NB4 (cell line): ENCODE measurements around the gene XXYLT1.
"Not testable (repeated sequence)": the region's sequence is repeated elsewhere in the genome, so short reads cannot be mapped to it uniquely, and the experiment has no call there.

ENCODE experiments used
- DNase-seq: peaks from one replicate; pipeline ENCODE4 v3.0.0; 2010; ENCODE audit warnings: low read depth
- H3K4me3 ChIP-seq: one replicate; pipeline ENCODE4 v1.5.1; 2011; ENCODE audit warnings: mild to moderate bottlenecking, low read depth, low read length, moderate library complexity
- MAX ChIP-seq: IDR thresholded peaks from 2 replicates; pipeline ENCODE4 v1.6.1; 2011; ENCODE audit warnings: low read depth, low read length
- MYC ChIP-seq: IDR thresholded peaks from 2 replicates; pipeline ENCODE4 v1.6.1; 2011; ENCODE audit warnings: low read depth, low read length
- POLR2A ChIP-seq: IDR thresholded peaks from 2 replicates; pipeline ENCODE4 v1.6.1; 2011; ENCODE audit warnings: mild to moderate bottlenecking; ENCODE audit not compliant: insufficient read length; ENCODE audit errors: extremely low read depth
- TF ChIP-seq, protein P1 (sequence below): IDR thresholded peaks from one replicate; pipeline ENCODE4 v1.5.1; 2012; ENCODE audit warnings: low read depth, low read length

The XXYLT1 gene

GRCh38 chr3:195221876-195222617 lies 48.9 kb downstream of the XXYLT1 start:
- TF ChIP-seq MYC: no peak
- no peak for TF ChIP-seq POLR2A
- no peak for TF ChIP-seq MAX
- TF ChIP-seq, protein P1, sequence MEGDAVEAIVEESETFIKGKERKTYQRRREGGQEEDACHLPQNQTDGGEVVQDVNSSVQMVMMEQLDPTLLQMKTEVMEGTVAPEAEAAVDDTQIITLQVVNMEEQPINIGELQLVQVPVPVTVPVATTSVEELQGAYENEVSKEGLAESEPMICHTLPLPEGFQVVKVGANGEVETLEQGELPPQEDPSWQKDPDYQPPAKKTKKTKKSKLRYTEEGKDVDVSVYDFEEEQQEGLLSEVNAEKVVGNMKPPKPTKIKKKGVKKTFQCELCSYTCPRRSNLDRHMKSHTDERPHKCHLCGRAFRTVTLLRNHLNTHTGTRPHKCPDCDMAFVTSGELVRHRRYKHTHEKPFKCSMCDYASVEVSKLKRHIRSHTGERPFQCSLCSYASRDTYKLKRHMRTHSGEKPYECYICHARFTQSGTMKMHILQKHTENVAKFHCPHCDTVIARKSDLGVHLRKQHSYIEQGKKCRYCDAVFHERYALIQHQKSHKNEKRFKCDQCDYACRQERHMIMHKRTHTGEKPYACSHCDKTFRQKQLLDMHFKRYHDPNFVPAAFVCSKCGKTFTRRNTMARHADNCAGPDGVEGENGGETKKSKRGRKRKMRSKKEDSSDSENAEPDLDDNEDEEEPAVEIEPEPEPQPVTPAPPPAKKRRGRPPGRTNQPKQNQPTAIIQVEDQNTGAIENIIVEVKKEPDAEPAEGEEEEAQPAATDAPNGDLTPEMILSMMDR: no peak

GRCh38 chr3:195221015-195221853 lies 49.7 kb downstream of the XXYLT1 start:
- H3K4me3 ChIP-seq: no peak overlapping the region
- TF ChIP-seq MYC: 0 out of 2 replicates have a peak, but pooled peaks have one; percentile 18
- peak; percentile 85 for TF ChIP-seq MAX
- TF ChIP-seq, protein P1: no peak
- DNase-seq: peak; percentile 92

More at GRCh38 chr3:195221876-195222617, 48.9 kb downstream of the XXYLT1 start:
- H3K4me3 ChIP-seq: no peak overlapping the region
- no peak for DNase-seq

DNA sequence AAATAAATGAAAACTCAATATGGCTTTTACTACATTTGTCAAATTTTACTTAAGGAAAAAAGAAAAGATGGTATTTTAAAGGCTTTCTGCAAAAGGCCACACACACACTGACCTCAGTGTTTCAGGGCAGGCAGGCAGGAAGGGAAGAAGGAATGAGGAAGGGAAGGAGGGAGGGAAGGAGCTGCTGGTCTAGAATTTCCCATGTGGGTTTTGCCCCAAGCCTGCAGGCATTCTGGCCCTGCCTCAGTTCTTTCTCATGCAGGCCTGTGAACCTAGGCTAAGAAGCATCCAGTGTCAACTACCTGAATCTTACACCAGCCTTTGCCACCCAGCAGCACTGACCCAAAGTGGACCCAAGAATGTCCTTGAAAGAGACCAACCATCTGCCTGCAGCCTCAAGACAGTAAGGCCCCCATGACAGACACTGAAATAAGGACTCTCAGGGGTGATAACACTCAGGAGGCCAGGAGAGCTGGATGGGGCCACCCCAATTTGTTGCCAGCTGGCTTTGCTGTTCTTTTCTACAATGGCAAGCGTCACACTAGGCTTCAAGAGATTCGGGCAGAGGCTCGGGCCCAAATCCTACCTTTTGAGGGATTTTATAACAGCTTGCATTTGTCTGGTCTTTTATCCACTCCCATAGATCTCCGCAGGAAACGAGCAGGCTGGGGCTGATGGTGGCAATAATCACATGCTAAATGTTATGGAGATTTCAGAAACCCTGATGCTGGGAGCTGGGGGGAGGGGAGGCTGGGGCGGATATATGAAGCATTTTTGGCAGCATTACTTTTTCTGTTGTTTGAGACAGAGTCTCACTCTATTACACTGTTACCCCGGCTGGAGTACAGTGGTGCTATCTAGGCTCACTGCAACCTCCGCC lies 51.4 kb downstream of the XXYLT1 start:
- H3K4me3 ChIP-seq: no peak overlapping the region
- DNase-seq: no peak
- TF ChIP-seq POLR2A (no peak), MAX (no peak), MYC (no peak)
- TF ChIP-seq, protein P1: no peak

DNA sequence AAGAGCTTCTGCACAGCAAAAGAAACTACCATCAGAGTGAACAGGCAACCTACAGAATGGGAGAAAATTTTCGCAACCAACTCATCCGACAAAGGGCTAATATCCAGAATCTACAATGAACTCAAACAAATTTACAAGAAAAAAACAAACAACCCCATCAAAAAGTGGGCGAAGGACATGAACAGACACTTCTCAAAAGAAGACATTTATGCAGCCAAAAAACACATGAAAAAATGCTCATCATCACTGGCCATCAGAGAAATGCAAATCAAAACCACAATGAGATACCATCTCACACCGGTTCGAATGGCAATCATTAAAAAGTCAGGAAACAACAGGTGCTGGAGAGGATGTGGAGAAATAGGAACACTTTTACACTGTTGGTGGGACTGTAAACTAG lies 52.6 kb downstream of the XXYLT1 start:
- H3K4me3 ChIP-seq, DNase-seq: not testable (repeated sequence)

DNA sequence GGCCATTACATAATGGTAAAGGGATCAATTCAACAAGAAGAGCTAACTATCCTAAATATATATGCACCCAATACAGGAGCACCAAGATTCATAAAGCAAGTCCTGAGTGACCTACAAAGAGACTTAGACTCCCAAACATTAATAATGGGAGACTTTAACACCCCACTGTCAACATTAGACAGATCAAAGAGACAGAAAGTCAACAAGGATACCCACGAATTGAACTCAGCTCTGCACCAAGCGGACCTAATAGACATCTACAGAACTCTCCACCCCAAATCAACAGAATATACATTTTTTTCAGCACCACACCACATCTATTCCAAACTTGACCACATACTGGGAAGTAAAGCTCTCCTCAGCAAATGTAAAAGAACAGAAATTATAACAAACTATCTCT lies 55.4 kb downstream of the XXYLT1 start:
- not testable (repeated sequence) for H3K4me3 ChIP-seq, DNase-seq

GRCh38 chr3:195214381-195214780 lies 56.6 kb downstream of the XXYLT1 start:
- no peak for DNase-seq
- no peak overlapping the region for H3K4me3 ChIP-seq
- TF ChIP-seq, protein P1: no peak
- no peak for TF ChIP-seq MYC
- no peak for TF ChIP-seq MAX
- no peak for TF ChIP-seq POLR2A
